ENCODE measurements around the gene ABI3BP.

Gene ABI3BP

GRCh38 chr3:100984308-100984707 is 8.9 kb downstream of the ABI3BP start:
- DNase-seq (ENCODE audit: low read depth): no peak

GRCh38 chr3:100982710-100983109 is 10.5 kb downstream of the ABI3BP start:
- no peak for DNase-seq (ENCODE audit: low read depth)

GRCh38 chr3:100981164-100981911 is 11.9 kb downstream of the ABI3BP start:
- DNase-seq (ENCODE audit: low read depth): no peak

GRCh38 chr3:100978011-100978659 is 15.1 kb downstream of the ABI3BP start:
- no peak for DNase-seq (ENCODE audit: low read depth)

- DNase-seq (ENCODE audit: low read depth): no peak
Measured at GRCh38 chr3:100976611-100977010, 16.6 kb downstream of the ABI3BP start.

- no peak for DNase-seq (ENCODE audit: low read depth)
Measured at GRCh38 chr3:100975714-100976113, 17.5 kb downstream of the ABI3BP start.

- DNase-seq (ENCODE audit: low read depth): no peak
Measured at GRCh38 chr3:100973594-100973993, 19.6 kb downstream of the ABI3BP start.

GRCh38 chr3:100972867-100973266 is 20.4 kb downstream of the ABI3BP start:
- DNase-seq (ENCODE audit: low read depth): no peak

- DNase-seq (ENCODE audit: low read depth): no peak
Measured at GRCh38 chr3:100972301-100972844, 20.8 kb downstream of the ABI3BP start.

- no peak for DNase-seq (ENCODE audit: low read depth)
Measured at GRCh38 chr3:100971798-100972197, 21.4 kb downstream of the ABI3BP start.

- no peak for DNase-seq (ENCODE audit: low read depth)
Measured at GRCh38 chr3:100970477-100970990, 22.7 kb downstream of the ABI3BP start.

- DNase-seq (ENCODE audit: low read depth): no peak
Measured at GRCh38 chr3:100968932-100969906, 24.0 kb downstream of the ABI3BP start.

GRCh38 chr3:100966807-100967206 is 26.4 kb downstream of the ABI3BP start:
- no peak for DNase-seq (ENCODE audit: low read depth)

- DNase-seq (ENCODE audit: low read depth): no peak
Measured at GRCh38 chr3:100966049-100966491, 27.2 kb downstream of the ABI3BP start.

GRCh38 chr3:100963041-100963440 is 30.2 kb downstream of the ABI3BP start:
- no peak for DNase-seq (ENCODE audit: low read depth)

GRCh38 chr3:100957261-100957986 is 35.8 kb downstream of the ABI3BP start:
- DNase-seq (ENCODE audit: low read depth): no peak

GRCh38 chr3:100956276-100956675 is 36.9 kb downstream of the ABI3BP start:
- no peak for DNase-seq (ENCODE audit: low read depth)

- DNase-seq (ENCODE audit: low read depth): no peak
Measured at GRCh38 chr3:100954990-100955389, 38.2 kb downstream of the ABI3BP start.

GRCh38 chr3:100954199-100954935 is 38.9 kb downstream of the ABI3BP start:
- no peak for DNase-seq (ENCODE audit: low read depth)

- no peak for DNase-seq (ENCODE audit: low read depth)
Measured at GRCh38 chr3:100953103-100953502, 40.1 kb downstream of the ABI3BP start.

- no peak for DNase-seq (ENCODE audit: low read depth)
Measured at GRCh38 chr3:100947119-100947518, 46.1 kb downstream of the ABI3BP start.
